GM21381 (cell line): ENCODE results near the gene ARHGDIA.

ENCODE experiments used
- ATAC-seq: cut with Tn5 transposase; IDR thresholded peaks from one replicate; pipeline ENCODE4 v1.9.1; 2021; ENCODE audit warnings: mild to moderate bottlenecking, moderate library complexity; ENCODE audit not compliant: unreplicated experiment

The ARHGDIA gene

DNA sequence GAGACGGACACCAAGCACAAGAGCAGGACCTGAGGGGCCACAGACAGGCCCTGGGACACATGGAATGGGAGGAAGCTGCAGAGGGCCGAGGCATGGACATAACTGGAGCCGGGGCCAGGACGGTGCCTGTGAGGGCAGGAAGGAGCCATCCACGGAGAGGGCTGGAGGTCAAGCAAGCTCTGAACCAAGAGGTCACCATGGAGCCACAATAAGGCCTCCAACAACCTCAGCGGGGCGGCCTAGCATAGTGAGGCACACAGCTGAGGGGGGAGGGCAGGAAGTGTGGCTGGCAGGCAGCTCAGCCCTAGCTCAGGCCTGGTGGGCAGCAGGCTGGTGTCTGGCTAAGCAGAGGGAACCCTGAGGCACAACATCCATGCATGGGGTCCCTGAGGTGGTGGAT, 42.5 kb downstream of the ARHGDIA start:
- ATAC-seq, result no peak

DNA sequence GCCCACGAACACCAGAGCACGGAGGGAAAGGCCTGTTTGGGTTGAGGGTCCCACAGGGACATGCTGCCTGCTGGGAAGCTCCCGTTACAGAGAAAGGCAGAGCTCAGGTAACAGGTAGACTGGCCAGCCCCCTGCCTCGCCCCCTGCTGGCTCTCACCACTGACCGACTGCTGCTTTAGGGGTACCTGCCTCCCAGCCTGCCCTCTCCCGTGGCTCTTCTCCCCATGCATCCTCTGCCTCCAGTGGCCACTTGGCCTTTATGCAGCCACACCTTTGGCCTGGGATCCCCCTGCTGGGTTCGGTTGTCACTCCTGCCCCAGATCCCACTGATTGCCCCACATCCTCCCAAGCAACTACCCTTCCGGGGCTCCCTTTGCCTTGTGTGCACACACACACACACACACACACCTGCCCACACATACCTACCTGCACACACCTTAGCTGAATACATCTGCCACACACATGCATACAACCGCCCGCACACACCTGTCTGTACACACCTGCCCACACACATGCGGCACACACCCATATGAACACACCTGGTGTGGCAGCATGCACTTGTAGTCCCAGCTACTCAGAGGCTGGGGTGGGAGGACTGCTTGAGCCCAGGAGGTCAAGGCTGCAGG, 45.2 kb downstream of the ARHGDIA start:
- ATAC-seq, result no peak

DNA sequence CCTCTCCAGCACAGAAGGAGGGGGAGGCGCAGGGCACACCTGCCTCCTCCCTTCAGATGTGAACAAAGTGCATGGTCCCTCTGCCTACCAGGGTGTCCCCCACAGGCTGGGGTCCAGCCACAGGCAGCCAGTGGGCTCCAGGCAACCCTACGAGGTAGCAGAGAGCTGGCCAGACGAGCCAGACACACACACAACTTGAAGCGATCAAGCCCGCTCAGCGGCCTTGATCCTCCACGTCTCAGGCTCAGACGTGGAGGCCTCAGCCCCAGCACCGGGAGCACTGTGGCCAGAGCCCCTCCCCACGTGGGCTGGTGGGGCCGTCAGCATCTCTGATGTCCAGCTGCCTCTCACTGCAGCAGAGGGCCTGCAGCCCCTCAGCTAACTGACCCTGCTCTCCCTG, 46.5 kb downstream of the ARHGDIA start:
- no peak for ATAC-seq

DNA sequence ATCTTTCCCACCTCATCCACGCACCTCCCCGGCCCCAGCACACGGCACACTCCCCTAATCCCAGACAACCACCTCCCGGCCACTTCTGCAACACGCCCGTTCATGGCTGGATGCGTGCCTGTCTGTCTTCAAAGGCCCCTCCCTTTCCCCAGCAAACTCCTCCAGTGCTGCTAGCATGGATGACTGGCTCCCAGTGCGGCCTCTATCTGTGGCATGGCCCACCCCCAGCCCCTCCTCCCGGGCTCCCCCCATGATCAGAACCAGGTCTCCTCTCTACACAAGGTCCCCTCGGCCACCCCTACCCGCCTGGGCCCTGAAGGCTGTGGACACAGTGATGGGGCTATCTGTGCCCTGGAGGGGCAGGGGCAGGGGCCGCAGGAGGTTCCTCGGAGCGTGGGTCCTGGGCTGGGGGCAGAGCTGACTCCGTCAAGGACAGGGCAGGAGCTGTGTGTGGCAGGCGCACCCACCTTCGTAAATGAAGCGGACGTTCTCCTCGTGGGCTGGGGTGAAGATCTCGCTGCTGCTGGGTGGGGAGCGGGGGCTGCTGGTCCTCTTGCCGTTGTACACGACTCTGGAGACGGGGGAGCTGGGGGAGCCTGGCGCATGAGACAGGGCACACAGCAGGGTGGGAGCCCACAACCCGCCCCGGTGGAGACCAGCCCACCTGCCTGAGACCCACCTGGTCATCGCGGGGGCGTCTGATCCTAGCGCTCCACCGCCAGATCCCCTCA, 47.2 kb downstream of the ARHGDIA start:
- ATAC-seq, result no peak

DNA sequence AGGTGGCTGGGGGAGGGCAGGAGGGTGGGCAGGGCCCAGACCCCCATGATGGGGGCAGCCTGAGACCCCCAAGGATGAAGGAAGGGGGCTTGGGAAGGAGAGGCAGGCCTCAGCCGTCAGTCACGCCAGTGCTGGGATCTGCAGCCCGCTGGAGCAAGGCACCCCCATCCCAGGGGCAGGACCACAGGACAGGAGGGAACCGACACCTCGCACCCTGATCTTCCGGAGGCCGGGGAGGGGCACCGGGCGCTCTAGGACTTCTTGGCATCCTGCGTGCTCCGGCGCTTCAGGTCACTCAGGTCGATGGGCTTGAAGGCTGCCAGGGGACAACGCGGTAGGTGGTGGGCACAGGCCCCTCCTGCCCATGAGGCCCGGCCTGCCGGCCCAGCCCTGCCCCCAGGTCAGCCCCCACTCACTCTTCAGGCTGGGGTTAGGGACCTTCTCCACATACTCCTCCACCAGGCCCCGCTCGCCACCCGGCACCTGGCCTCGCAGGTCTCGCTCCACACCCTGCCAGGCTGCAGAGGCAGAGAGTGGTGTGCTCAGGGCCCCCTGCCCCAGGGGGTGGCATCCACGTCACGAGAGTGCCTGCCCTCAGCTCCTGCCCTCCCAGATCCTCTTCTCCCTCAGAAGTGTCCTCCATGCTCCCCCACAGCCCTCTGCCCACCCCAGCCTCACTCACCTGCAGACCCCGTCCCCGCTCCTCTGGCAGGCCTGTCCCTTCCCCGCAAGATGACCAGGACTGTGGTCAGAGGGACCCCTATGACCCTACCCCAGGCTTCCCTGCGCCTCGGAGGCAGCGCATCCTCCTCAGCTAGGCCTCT, 47.9 kb downstream of the ARHGDIA start:
- ATAC-seq, result no peak

DNA sequence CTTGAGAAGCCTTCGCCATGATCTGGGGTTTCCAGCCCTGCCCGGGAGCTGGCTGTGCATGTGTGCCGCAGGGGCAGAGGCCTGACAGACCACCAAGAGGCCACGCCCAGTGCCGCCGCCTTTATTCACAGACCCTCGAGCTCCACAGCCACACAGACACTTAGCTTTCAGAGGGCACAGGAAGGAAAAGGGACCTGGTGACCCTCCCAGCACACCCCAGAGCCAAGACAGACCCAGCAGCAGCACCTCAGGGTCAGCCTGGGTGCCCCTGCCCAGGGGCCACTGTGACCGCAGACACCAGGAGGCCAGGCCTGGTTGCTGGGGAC, 48.9 kb downstream of the ARHGDIA start:
- no peak for ATAC-seq

DNA sequence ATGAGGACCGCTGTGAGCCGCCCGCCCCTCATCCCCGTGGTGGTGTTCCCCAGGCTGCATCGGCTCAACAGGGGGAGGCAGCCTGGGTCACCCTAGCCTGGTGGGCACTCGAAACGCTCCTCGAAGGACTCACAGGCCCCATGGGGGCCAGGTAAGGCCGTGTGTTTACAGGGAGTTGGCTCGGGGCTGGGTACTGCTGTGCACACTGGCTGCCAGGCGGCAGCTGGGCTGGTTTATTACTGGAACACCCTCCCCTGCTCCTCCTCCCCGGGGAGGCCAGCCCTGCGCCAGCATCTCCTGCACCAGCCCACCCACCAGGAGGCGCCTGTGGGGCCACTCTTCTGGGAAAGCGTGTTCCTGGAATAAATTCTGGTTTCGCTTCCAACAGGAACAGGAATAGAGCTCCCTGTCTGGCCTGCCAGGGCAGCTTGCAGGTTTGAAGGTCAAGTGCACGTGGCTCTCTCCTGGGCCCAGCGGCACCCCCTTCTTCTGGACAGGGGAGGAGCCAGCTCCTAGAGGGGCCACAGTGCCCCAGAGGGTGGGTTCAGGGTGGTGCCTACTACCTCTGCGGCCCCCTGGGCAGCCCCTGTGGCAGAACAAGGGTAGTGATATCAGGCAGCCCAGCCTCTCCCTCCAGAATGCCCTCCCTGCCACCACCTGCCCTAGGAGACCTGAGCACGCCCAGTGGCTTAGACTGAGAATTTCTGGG, 49.4 kb downstream of the ARHGDIA start:
- no peak for ATAC-seq

DNA sequence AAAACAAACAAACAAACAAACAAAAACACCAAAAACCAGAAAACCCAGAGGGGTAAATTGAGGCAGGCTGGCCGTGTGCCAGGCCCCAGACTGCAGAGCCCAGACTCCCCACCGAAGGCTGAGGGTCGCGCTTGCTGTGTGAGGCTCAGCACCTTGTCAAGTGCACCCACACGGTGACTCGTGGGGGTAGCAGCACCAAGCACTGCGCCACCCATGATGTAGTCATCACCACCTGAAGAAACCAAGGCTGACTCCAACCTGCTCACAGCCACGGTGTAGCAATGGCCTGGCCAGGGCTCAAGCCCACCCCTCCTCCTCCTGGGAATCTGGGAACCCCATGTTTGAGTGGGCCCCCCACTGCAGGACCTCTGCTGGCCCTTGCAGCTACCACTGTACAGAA, 50.0 kb downstream of the ARHGDIA start:
- no peak for ATAC-seq

DNA sequence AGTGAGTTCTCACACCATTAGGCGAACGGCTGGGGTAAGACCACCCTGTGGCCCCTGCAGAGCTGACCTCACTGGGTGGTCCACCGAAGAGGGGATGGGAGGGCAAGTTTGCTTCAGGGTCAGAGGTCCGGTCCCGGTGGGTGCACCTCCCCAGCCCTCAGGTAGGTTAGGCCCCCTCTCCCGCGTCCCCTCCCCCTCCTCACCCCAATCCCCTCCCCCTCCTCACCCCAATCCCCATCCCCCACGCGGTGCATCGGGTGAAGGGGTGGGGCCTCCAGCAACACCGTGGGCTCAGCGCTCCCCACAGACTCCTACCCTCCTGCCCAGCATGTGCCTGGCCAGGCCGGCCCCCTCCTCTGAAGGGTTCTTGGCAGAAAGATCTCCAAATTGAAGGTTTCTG, 51.4 kb downstream of the ARHGDIA start:
- no peak for ATAC-seq

DNA sequence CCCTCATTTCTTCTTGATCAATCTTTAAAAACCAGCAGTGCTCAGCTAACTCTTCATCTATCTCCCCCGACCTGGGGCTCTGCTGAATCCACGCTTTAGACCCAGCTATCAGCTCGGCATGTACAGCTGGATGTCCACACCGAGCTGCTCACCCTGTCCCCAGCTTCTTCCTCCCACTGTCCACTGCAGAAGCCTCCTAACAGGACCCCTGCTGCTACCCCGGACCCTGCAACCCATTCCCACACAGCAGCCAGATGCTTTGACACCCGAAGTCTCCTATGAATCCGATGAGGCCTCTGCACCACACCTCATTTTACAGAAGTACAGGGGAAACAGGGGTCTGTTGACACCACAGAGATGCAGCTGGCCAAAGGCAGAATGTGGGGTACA, 53.4 kb downstream of the ARHGDIA start:
- ATAC-seq, result no peak
